Activated CD4-positive, alpha-beta memory T cell treated with anti-CD3 and anti-CD28 coated beads for 36 hours (primary cell): ENCODE results near the gene MARK4. TPM values are rescaled to one million over a fixed set of nuclear protein-coding genes. Genes with fewer than 3 reads are reported as not detected.
"Not testable (repeated sequence)": the region's sequence is repeated elsewhere in the genome, so short reads cannot be mapped to it uniquely, and the experiment has no call there.

ENCODE experiments used
- CTCF ChIA-PET: fragments of 350-600 bp; sonication (Branson Sonifier 250); formaldehyde crosslinking; loops from one replicate; lab custom pipeline; 2021; ENCODE audit warnings: antibody characterized with exemption, inconsistent platforms; lab: Charles Lee
- POLR2A ChIA-PET: fragments of 350-600 bp; sonication (Branson Sonifier 250); formaldehyde crosslinking; loops from one replicate; lab custom pipeline; 2021; ENCODE audit warnings: antibody characterized with exemption; lab: Charles Lee
- DNase-seq: peaks from one replicate; pipeline ENCODE4 v3.0.0-alpha.2; 2020
- H3K27ac Mint-ChIP-seq: one replicate; pipeline ENCODE4 v1.8.0; 2021; ENCODE audit warnings: mixed read lengths
- H3K27me3 Mint-ChIP-seq: one replicate; pipeline ENCODE4 v1.8.0; 2021; ENCODE audit warnings: mixed read lengths
- H3K36me3 Mint-ChIP-seq: one replicate; pipeline ENCODE4 v1.8.0; 2021; ENCODE audit warnings: mixed read lengths
- H3K4me1 Mint-ChIP-seq: one replicate; pipeline ENCODE4 v1.8.0; 2021; ENCODE audit warnings: low read depth, mixed read lengths
- H3K4me3 Mint-ChIP-seq: one replicate; pipeline ENCODE4 v1.8.0; 2021; ENCODE audit warnings: mild to moderate bottlenecking, mixed read lengths
- H3K9me3 Mint-ChIP-seq: one replicate; pipeline ENCODE4 v1.8.0; 2021; ENCODE audit warnings: mixed read lengths
- intact Hi-C: fragments of 100-400 bp; cut with micrococcal nuclease; formaldehyde crosslinking; loops from one replicate; pipeline ENCODE4 v1.15.1; 2023
- total RNA-seq, 2 experiments: library from RNA; stranded (reverse); gene quantifications; one replicate each; pipeline ENCODE4 v1.2.3, GENCODE V29; 2021

The MARK4 gene
- total RNA-seq, 2 experiments from 2014 or later = 20.3 to 21.6 TPM

DNA sequence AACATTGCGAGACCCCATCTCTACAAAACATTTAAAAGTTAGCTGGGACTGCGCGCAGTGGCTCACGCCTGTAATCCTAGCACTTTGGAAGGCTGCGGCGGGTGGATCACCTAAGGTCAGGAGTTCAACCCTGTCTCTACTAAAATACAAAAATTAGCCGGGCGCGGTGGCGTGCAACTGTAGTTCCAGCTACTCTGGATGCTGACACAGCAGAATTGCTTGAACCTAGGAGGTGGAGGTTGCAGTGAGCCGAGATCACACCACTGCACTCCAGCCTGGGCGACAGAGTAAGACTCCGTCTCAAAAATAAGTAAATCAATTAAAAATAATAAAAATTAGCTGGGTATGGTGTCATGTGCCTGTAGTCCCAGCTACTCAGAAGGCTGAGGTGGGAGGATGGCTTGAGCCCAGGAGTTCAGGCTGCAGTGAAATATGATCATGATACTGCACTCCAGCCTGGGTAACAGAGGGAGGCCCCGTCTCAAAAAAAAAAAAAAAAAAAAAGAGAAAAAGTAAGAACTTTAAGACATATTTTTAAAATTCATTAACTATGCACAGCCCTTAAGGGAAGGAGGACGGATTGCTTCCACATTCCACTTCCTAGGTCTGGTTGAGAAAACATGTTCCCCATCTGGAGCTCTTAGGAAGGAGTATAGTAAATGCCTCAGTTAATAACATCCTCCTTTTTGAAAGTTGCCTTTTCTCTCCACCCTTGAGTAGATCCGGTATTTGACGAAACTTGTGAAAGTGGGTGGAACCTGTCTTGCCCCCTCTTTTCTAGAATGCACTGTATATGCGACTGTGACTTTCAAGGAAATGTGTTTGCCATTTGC is 31.9 kb upstream of the MARK4 start:
- Mint-ChIP-seq H3K4me3 (no peak overlapping the region), H3K36me3 (no peaks in the 10 kb centered on the region)

GRCh38 chr19:45222724-45223123 is 28.3 kb upstream of the MARK4 start:
- Mint-ChIP-seq H3K27ac (no peak overlapping the region), H3K36me3 (no peaks in the 10 kb centered on the region), H3K4me3 (no peak overlapping the region), H3K4me1 (no peaks in the 10 kb centered on the region), H3K27me3 (peaks cover 27% of the 10 kb centered on the region), H3K9me3 (no peaks in the 10 kb centered on the region)
- CTCF ChIA-PET = no interaction called here
- DNase-seq = no peak
- intact Hi-C loops = no loop called here
- POLR2A ChIA-PET = no interaction called here

More for the DNA sequence above, 31.9 kb upstream of the MARK4 start:
- no peak for DNase-seq
- ChIA-PET POLR2A (no interaction called here), CTCF (no interaction called here)
- Mint-ChIP-seq H3K27ac (no peak overlapping the region), H3K27me3 (peaks cover 40% of the 10 kb centered on the region), H3K9me3 (no peaks in the 10 kb centered on the region), H3K4me1 (peaks cover 2% of the 10 kb centered on the region)
- intact Hi-C loops = no loop called here

DNA sequence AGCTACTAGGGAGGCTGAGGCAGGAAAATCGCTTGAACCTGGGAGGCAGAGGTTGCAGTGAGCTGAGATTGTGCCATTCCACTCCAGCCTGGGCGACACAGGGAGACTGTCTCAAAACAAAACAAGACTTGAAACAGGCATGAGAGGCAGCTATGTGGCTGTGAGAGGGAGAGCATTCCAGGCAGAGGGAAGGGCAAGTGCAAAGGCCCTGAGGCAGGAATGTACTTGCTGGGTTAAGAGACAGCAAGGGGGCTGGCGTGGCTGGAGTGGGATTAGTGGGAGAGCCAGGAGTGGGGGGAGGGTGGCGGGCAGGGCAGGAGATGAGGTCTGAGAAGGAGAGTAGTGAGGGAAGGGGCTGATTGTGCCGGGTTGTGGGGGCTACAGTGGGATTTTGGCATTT is 27.2 kb upstream of the MARK4 start:
- Mint-ChIP-seq H3K9me3 (no peaks in the 10 kb centered on the region), H3K4me1 (no peaks in the 10 kb centered on the region), H3K36me3 (no peaks in the 10 kb centered on the region), H3K27ac (no peak overlapping the region), H3K27me3 (peaks cover 18% of the 10 kb centered on the region), H3K4me3 (no peak overlapping the region)
- DNase-seq = no peak
- ChIA-PET CTCF (no interaction called here), POLR2A (no interaction called here)
- intact Hi-C loops = no loop called here

DNA sequence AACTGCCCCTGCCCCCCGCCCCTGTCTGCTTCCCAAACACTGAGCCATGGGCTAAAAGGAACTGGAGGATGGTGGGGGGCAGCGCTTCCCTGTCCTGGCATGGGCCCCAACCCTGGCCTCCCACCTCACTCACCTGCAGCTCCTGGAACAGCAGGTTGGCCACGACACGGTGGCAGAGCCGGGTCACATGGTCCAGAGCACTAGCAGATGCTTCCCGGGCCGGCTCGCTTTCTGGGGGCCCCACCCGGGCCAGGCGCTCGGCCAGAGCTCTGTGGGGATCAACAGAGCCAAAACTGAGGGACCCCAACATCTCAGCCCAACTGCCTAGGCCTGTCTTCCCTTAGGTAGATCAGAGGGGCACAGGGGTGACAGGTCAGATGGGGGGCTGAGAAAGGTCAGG is 26.4 kb upstream of the MARK4 start:
- no peak overlapping the region for H3K4me3 Mint-ChIP-seq
- DNase-seq = no peak
- intact Hi-C loops = no loop called here
- ChIA-PET CTCF (no interaction called here), POLR2A (no interaction called here)
- H3K27ac Mint-ChIP-seq = no peak overlapping the region
- no peaks in the 10 kb centered on the region for H3K9me3 Mint-ChIP-seq
- peaks cover 16% of the 10 kb centered on the region for H3K27me3 Mint-ChIP-seq
- no peaks in the 10 kb centered on the region for H3K36me3 Mint-ChIP-seq
- no peaks in the 10 kb centered on the region for H3K4me1 Mint-ChIP-seq

DNA sequence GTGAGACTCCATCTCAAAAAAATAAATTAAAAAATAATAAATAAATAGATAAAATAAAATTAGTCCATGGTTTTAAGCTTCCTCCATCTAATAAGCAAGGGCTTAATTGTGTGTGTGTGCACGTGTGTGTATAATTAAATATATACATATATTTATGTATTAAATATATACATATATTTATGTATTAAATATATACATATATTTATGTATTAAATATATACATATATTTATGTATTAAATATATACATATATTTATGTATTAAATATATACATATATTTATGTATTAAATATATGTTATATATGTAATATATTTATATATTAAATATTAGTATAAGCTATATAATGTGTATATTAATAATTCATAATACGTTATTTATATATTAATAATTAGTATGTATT is 22.0 kb upstream of the MARK4 start:
- H3K27ac Mint-ChIP-seq, H3K4me3 Mint-ChIP-seq, POLR2A ChIA-PET, H3K4me1 Mint-ChIP-seq, intact Hi-C loops, H3K9me3 Mint-ChIP-seq, H3K36me3 Mint-ChIP-seq, DNase-seq: not testable (repeated sequence)
- CTCF ChIA-PET = interaction anchor here (1.0 to 1.1 kb wide), 2 partner anchors 16 to 28 kb away, joined by 3 read pairs; no protein-coding TSS in a partner anchor
- peaks cover 12% of the 10 kb centered on the region for H3K27me3 Mint-ChIP-seq

DNA sequence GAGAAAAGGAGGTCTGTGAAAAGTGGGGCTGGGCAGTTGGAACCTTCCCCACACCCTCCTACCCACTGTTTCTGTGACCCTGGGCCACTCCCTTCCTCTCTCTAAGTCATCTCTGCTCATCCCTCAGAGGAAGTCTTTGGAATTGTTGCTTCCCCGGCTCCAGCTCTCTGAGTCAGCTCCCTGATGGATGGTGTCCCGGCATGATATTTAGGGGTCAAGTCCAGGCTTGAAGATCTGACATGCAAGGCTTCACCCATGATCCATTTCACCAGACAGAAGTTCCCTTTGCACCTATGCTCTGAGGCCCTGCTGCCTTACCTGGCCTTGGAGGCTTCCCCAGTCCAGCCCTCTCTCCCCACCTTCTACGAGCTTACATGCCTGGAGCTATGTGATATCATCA is 19.2 kb upstream of the MARK4 start:
- ChIA-PET POLR2A (no interaction called here), CTCF (no interaction called here)
- no peak for DNase-seq
- Mint-ChIP-seq H3K4me1 (no peaks in the 10 kb centered on the region), H3K36me3 (no peaks in the 10 kb centered on the region), H3K4me3 (no peak overlapping the region), H3K27ac (no peak overlapping the region), H3K9me3 (no peaks in the 10 kb centered on the region), H3K27me3 (peaks cover 21% of the 10 kb centered on the region)
- intact Hi-C loops = no loop called here

DNA sequence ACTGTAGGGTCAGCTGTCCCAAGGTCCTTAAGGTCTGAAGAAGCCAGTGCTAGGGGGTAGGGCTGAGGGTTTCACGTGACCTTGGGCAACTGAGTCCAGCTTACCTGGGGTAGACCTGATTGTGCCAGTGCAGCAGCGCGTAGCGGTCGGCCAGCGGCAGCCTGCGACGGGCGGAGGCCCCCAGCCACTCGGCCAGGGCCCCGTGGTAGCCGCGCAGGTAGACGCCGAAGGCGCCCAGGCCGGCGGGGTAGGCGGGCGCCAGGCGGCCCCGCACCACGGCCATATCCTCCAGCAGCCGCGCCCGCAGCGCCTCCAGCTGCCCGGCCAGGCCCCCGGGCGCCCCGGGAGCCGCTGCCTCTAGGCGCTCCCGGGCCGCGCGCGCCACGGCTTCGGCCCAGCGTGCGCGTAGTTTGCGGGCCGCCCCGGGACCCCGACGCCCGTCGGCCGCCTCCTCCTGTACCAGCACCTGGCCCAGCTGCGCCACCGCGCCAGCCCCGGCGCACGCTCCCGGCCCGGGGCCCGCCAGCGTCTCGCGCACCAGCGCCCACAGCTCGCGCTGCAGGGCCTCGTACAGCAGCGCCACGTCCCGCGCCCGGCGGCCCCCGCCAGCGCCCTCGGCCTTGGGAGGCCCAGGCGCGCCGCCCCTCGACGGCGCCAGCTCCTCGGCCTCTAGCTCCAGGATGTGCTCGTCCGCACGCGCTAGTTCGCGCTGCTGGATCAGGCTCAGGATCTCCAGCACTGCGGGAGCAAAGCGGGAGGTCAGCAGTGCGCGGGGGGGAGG is 16.8 kb upstream of the MARK4 start:
- H3K4me1 Mint-ChIP-seq = no peaks in the 10 kb centered on the region
- no peak overlapping the region for H3K27ac Mint-ChIP-seq
- ChIA-PET CTCF (no interaction called here), POLR2A (no interaction called here)
- peaks cover 25% of the 10 kb centered on the region for H3K27me3 Mint-ChIP-seq
- intact Hi-C loops = no loop called here
- DNase-seq = no peak
- H3K4me3 Mint-ChIP-seq = no peak overlapping the region
- no peaks in the 10 kb centered on the region for H3K36me3 Mint-ChIP-seq
- H3K9me3 Mint-ChIP-seq = no peaks in the 10 kb centered on the region

DNA sequence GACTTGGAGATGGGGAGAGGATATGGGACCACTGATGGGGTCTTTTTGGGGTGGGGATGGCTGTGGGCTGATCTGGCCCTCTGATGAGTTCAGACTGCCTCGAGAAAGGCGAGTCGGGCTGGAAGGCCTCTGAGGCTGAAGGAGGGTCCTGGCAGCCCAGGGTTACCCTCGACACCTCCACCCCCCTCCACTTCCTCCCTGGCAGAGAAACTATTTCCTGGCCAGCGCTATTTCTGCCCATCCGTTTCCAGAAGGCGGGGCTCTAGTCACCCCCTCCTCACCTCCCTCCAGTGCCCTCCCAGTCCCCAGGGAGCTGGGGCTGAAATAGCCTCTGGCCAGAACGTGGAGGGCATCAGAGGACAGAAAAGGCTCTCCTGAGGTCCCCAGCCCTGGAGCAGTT is 15.6 kb upstream of the MARK4 start:
- intact Hi-C loops = no loop called here
- ChIA-PET CTCF (no interaction called here), POLR2A (no interaction called here)

DNA sequence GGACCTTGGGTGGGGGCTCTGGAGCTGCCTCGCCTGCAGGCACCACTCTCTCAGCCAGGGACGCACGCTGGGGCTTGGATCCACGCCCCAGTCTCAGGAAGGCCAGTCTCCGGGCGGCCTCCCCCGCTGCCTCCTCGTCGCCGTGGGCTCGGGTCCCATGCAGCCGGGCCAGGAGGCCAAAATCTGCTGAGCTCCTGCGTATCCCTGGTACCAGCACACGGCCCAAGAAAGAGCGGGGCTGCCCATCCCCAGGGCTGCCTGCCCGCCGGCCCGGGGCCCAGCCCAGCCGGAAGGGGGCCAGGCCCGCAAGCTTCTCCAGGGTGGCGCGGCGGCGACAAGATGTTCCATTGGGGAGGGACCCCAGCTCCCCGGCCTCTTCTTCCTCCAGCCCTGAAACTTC is 12.5 kb upstream of the MARK4 start:
- H3K27ac Mint-ChIP-seq = no peak overlapping the region
- ChIA-PET POLR2A (no interaction called here), CTCF (no interaction called here)
- peaks cover 22% of the 10 kb centered on the region for H3K27me3 Mint-ChIP-seq
- no peak for DNase-seq
- no peaks in the 10 kb centered on the region for H3K36me3 Mint-ChIP-seq
- no peaks in the 10 kb centered on the region for H3K9me3 Mint-ChIP-seq
- H3K4me1 Mint-ChIP-seq = peaks cover 2% of the 10 kb centered on the region
- no peak overlapping the region for H3K4me3 Mint-ChIP-seq
- intact Hi-C loops = no loop called here

More for the DNA sequence above, 15.6 kb upstream of the MARK4 start:
- no peak for DNase-seq
- Mint-ChIP-seq H3K27ac (no peak overlapping the region), H3K4me3 (no peak overlapping the region), H3K4me1 (no peaks in the 10 kb centered on the region), H3K27me3 (peaks cover 25% of the 10 kb centered on the region), H3K9me3 (no peaks in the 10 kb centered on the region), H3K36me3 (no peaks in the 10 kb centered on the region)

- Mint-ChIP-seq H3K36me3 (no peaks in the 10 kb centered on the region), H3K27me3 (peaks cover 11% of the 10 kb centered on the region), H3K27ac (no peak overlapping the region), H3K4me1 (peaks cover 2% of the 10 kb centered on the region), H3K9me3 (no peaks in the 10 kb centered on the region), H3K4me3 (no peak overlapping the region)
- POLR2A ChIA-PET = no interaction called here
- DNase-seq = peak; percentile 20
- CTCF ChIA-PET = interaction anchor here (0.6 kb wide), 1 partner anchor 17 kb away, joined by 4 read pairs; no protein-coding TSS in a partner anchor
- intact Hi-C loops = no loop called here
These were observed 7.8 kb upstream of the MARK4 start for GRCh38 chr19:45243144-45243732.

DNA sequence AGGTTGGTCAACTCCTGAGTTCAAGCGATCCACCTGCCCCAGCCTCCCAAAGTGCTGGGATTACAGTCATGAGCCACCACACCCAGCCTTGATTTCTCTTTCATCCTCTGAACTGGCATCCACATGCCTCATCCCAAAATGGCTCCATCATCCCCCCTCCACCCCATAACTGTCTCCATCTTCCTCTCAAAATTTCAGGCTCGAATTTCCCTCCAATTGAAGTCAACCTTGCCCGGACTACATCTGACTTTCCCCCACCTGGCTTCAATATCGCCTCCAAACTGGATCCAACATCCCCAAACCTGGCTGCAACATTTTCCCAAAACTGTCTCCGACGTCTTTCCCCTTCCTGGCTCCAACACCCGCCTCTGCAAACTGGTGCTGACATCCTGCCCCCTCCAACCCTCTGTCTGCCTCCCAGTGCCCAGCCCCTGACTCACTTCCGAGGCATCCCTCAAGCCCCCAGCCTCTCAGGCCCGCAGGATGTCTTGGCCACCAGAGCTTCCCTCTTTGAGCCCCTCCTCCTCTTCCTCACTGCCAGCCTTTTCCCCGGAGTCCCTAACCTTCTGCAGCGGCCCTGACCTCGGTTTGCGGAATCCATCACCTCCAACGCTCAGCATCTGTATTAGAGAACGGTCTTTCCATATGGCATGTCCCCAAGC is 6.8 kb upstream of the MARK4 start:
- H3K36me3 Mint-ChIP-seq = no peaks in the 10 kb centered on the region
- no peak for DNase-seq
- H3K4me3 Mint-ChIP-seq = no peak overlapping the region
- peaks cover 11% of the 10 kb centered on the region for H3K27me3 Mint-ChIP-seq
- no peaks in the 10 kb centered on the region for H3K9me3 Mint-ChIP-seq
- intact Hi-C loops = no loop called here
- no peak overlapping the region for H3K27ac Mint-ChIP-seq
- H3K4me1 Mint-ChIP-seq = peaks cover 4% of the 10 kb centered on the region
- POLR2A ChIA-PET = no interaction called here
- CTCF ChIA-PET = no interaction called here

GRCh38 chr19:45245334-45245787 is 5.7 kb upstream of the MARK4 start, which contains the start of gene EXOC3L2:
EXOC3L2 (minus strand) TSS chr19:45245407; CDS start chr19:45239045, 6,362 bp downstream.
- Mint-ChIP-seq H3K27ac (no peak within 1 kb of the TSS), H3K9me3 (no peaks in the 10 kb centered on the region), H3K27me3 (peaks cover 11% of the 10 kb centered on the region), H3K4me3 (no peak within 1 kb of the TSS), H3K4me1 (peaks cover 4% of the 10 kb centered on the region), H3K36me3 (no peaks in the 10 kb centered on the region)
- DNase-seq = no peak
- intact Hi-C loops = no loop called here
- POLR2A ChIA-PET = no interaction called here
- CTCF ChIA-PET = no interaction called here
